Left renal pelvis (tissue), 4 donors: ENCODE measurements around the gene TMEM271. TPM values are rescaled to one million over a fixed set of nuclear protein-coding genes. Genes with fewer than 3 reads are reported as not detected.

Experiments
- DNase-seq, 4 donors: peaks; one replicate each; pipeline ENCODE4 v3.0.0-alpha.2; 2013; ENCODE audit warnings: low read depth in 4 of 4, low spot score in 3 of 4
- polyA plus RNA-seq, 4 donors: library from polyadenylated mRNA; unstranded; fragments of 120-200 nt; gene quantifications; one replicate each; pipeline ENCODE4 v1.2.1, GENCODE V29; 2013; ENCODE audit not compliant: insufficient read length in 4 of 4

Gene TMEM271
- polyA plus RNA-seq, 4 donors, result 0.06 to 0.09 TPM; not detected in 2

DNA sequence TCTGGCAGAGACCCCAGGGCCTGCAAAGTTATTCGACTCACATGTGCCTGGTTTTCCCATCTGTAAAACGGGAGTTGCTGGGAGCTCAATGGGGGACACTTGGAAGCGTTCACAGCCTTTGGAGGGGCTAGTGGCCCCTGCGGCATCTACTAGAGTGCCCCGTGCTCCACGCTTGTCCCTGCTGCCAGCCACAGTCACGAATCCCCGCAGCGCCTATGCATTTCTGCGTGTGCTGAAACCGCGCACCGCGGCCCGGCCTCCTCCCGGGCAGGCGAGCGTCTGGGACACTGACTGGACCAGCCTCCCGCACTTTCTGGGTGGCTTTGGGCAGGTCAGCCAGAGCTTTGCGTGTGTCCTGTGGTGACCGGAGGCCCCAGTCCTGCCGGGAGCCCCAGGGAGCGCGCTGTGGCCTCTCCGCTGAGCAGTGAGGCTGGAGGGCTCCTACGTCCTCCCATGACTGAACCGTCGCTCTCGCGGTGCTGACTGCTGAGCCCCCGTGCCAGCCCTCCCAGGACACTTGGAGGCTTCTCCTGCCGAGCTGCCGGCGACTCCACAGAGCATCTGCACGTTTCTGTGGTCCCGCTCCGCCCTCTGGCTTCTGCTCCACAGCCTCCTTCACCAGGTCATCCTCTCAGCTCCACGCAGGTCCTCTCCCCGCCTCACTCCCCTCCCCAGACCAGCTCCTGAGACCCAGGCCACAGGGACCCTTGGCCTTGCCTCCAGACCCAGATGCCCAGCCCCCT, 40.7 kb downstream of the TMEM271 start:
- no peak for DNase-seq

DNA sequence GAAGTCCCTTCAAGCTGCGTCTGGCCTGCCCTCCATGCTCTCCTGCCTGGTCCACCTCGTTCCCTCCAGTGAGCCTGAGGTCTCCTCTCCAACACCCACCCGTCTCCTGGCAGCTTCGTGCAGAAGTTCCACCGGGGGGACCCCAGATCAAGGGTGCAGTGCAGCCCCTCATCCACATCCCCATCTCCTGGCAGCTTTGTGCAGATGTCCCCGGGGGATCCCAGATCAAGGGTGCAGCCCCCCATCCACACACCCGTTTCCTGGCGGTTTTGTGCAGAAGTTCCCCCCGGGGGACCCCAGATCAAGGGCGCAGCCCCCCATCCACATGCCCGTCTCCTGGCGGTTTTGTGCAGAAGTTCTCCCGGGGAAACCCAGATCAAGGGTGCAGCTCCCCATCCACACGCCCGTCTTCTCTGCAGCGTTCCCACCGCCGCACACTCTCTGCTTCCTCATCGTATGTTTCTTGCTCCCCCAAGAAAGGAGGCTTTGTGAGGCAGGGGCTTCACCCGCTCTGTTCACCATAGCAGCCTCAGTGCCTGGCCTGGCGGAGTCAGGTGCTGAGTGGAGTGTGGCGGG, 41.4 kb downstream of the TMEM271 start:
- no peak for DNase-seq

- DNase-seq, result no peak
Measured at GRCh38 chr4:534101-534575, 42.0 kb downstream of the TMEM271 start.

GRCh38 chr4:533318-534100, 42.6 kb downstream of the TMEM271 start:
- no peak for DNase-seq

- no peak for DNase-seq
Measured at GRCh38 chr4:532588-533317, 43.3 kb downstream of the TMEM271 start.

DNA sequence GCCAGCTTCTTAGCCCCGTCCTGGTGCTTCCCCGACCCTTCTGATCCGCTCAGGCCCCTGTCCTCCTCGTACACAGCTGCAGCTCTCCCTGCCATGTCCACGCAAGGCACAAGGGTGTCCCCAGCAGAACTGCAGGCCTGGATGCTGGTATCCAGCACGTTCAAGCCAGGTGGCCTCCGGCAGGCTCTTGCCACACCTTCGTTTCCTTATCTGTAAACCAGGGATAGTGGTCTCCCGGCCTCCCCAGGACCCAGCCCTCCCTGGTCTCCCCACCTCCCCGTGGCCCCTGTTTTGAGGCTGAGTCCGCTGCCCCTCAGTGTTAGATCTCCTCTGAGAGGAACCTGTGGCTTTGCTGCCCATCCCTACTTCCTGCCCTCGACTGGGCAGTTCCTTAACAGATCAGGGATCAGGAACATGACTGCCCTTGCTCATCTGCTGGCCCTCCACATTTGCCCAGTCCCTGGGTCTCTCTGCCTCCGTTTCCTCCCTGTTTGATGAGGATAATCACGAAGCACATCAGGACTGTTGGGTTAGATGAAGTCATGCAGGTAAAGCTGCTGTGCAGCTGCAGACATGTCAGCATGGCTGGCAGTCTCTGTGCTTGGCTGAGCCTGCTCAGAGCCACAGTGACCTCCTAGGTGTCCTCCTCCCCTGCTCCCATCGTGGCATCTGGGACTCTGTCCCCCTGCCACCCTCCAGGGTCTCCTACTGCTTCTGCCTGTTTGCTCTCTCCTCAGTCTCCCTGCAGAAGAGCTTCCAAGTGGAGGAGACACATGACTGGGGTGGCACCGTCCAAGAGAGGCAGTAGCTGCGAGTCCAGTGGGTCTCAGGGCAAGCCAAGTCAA, 44.2 kb downstream of the TMEM271 start:
- DNase-seq, result no peak

GRCh38 chr4:531076-531475, 45.0 kb downstream of the TMEM271 start:
- no peak for DNase-seq

GRCh38 chr4:530017-530781, 45.9 kb downstream of the TMEM271 start:
- no peak for DNase-seq

GRCh38 chr4:529563-529962, 46.5 kb downstream of the TMEM271 start:
- DNase-seq, result no peak

GRCh38 chr4:528835-529234, 47.3 kb downstream of the TMEM271 start:
- no peak for DNase-seq

GRCh38 chr4:528296-528695, 47.8 kb downstream of the TMEM271 start:
- DNase-seq, result no peak

GRCh38 chr4:526971-527460, 49.1 kb downstream of the TMEM271 start:
- DNase-seq, result no peak

- no peak for DNase-seq
Measured at GRCh38 chr4:526189-526909, 49.7 kb downstream of the TMEM271 start.

DNA sequence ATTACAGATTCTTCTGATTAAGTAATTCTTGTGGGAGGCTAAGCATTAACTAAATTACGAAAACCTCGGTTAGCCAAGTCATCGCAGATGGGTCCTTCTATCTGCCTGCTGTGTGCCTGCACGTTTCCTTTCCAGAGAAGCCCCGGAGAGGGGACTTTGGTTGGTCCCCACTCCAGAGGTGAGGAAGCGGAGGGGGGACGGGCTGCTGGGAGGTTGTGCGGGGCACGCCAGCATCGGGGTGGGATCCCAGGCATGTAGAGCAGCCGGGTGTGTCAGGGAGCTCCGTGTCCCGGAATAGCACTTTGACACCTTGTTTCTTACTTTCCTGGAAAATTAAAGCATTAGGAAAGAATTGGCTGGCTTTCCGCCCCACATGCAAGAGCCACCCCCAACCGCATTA, 50.4 kb downstream of the TMEM271 start:
- no peak for DNase-seq

DNA sequence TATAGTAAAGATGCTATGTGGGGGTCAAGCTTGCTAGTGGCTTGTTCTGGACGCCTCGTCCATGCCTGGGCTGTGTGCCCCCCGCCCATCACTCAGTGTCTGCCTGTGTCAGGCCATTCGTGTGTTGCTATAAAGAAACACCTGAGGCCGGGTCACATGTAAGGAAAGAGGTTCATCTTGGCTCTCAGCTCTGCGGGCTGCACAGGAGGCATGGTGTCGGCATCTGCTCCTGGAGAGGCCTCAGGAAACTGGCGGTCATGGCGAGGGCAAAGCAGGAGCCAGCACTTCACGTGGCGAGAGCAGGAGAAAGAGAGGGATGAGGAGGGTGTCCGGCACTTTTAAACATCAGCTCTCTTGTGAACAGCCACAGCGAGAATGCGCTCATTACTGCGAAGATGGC, 51.9 kb downstream of the TMEM271 start:
- no peak for DNase-seq
